Measurements from ENCODE around the gene PRTG. TPM values are rescaled to one million over a fixed set of nuclear protein-coding genes. Genes with fewer than 3 reads are reported as not detected.
A peak's percentile ranks its signal among the peaks of the same experiment; 100 is the strongest.
"Not testable (repeated sequence)": the region's sequence is repeated elsewhere in the genome, so short reads cannot be mapped to it uniquely, and the experiment has no call there.

The PRTG gene
- total RNA-seq, 2 experiments from 2014 or later = 0.15 TPM; not detected in 1

DNA sequence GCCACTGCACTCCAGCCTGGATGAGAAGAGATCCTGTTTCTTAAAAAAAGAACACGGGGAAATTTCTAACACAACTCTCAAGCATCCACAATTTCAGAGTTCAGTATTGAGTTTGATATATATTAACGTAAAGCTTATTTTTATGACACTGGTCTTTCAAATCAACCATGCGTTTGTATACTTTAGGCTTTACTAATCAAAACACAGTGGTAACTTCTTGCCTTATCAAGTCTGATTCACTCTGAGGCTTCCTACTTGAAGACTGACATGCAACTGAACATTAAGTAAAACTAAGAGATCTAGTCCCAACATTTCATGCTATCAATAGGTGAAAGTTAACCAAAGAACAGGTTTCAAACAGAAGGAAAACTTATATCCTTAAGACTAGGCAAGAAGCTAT, 46.7 kb downstream of the PRTG start:
- CTCF ChIA-PET (ENCODE audit: unreplicated experiment) = no interaction called here
- Histone ChIP-seq H3K79me2 (ENCODE audit: insufficient read depth, low read depth, low read length) (no peaks in the 10 kb centered on the region), H3K9me2 (ENCODE audit: insufficient read depth, low read length) (no peaks in the 10 kb centered on the region), H3K4me1 (ENCODE audit: insufficient read depth, low read length, poor library complexity, severe bottlenecking) (peaks cover 5% of the 10 kb centered on the region), H2AFZ (ENCODE audit: low read length) (no peak overlapping the region), H3K36me3 (ENCODE audit: insufficient read depth, low read length) (no peaks in the 10 kb centered on the region), H4K20me1 (ENCODE audit: insufficient read depth, low read length) (no peaks in the 10 kb centered on the region), H3K9me3 (ENCODE audit: low read length) (no peaks in the 10 kb centered on the region), H3K4me2 (ENCODE audit: low read length) (no peak overlapping the region), H3K27ac (ENCODE audit: low read depth, low read length, poor library complexity, severe bottlenecking) (no peak overlapping the region), H3K4me3 (ENCODE audit: low read depth, low read length, poor library complexity, severe bottlenecking) (no peak overlapping the region)
- DNase-seq (ENCODE audit: low spot score) = no peak
- intact Hi-C loops (cut with micrococcal nuclease; ENCODE audit: unreplicated experiment) = no loop called here
- no peak for TF ChIP-seq CTCF (conservative IDR thresholded peaks at IDR 0.05; ENCODE audit: low read length)
- TF ChIP-seq EZH2phosphoT487 (IDR thresholded peaks at IDR 0.05; ENCODE audit: borderline replicate concordance, low read depth, low read length) = no peak
- no TSS peak for BruUV-seq (replicated peaks)
- POLR2A ChIA-PET = interaction anchor here (0.6 kb wide), 1 partner anchor 594 kb away, joined by 3 read pairs; no protein-coding TSS in a partner anchor

- POLR2A ChIA-PET = no interaction called here
- no peak for DNase-seq (ENCODE audit: low spot score)
- no peak for TF ChIP-seq EZH2phosphoT487 (IDR thresholded peaks at IDR 0.05; ENCODE audit: borderline replicate concordance, low read depth, low read length)
- no peak for TF ChIP-seq CTCF (conservative IDR thresholded peaks at IDR 0.05; ENCODE audit: low read length)
- Histone ChIP-seq H3K79me2 (ENCODE audit: insufficient read depth, low read depth, low read length) (no peaks in the 10 kb centered on the region), H4K20me1 (ENCODE audit: insufficient read depth, low read length) (no peaks in the 10 kb centered on the region), H3K4me2 (ENCODE audit: low read length) (no peak overlapping the region), H3K9me3 (ENCODE audit: low read length) (no peaks in the 10 kb centered on the region), H3K4me3 (ENCODE audit: low read depth, low read length, poor library complexity, severe bottlenecking) (no peak overlapping the region), H3K4me1 (ENCODE audit: insufficient read depth, low read length, poor library complexity, severe bottlenecking) (peaks cover 5% of the 10 kb centered on the region), H2AFZ (ENCODE audit: low read length) (no peak overlapping the region), H3K36me3 (ENCODE audit: insufficient read depth, low read length) (no peaks in the 10 kb centered on the region), H3K9me2 (ENCODE audit: insufficient read depth, low read length) (no peaks in the 10 kb centered on the region), H3K27ac (ENCODE audit: low read depth, low read length, poor library complexity, severe bottlenecking) (no peak overlapping the region)
- intact Hi-C loops (cut with micrococcal nuclease; ENCODE audit: unreplicated experiment) = no loop called here
- CTCF ChIA-PET (ENCODE audit: unreplicated experiment) = no interaction called here
- no TSS peak for BruUV-seq (replicated peaks)
Observed at GRCh38 chr15:55695432-55695831, 47.5 kb downstream of the PRTG start.

GRCh38 chr15:55694652-55695150, 48.3 kb downstream of the PRTG start:
- Histone ChIP-seq H3K36me3 (ENCODE audit: insufficient read depth, low read length) (no peaks in the 10 kb centered on the region), H3K4me2 (ENCODE audit: low read length) (no peak overlapping the region), H3K9me2 (ENCODE audit: insufficient read depth, low read length) (no peaks in the 10 kb centered on the region), H3K9me3 (ENCODE audit: low read length) (no peaks in the 10 kb centered on the region), H3K79me2 (ENCODE audit: insufficient read depth, low read depth, low read length) (no peaks in the 10 kb centered on the region), H3K4me1 (ENCODE audit: insufficient read depth, low read length, poor library complexity, severe bottlenecking) (peaks cover 5% of the 10 kb centered on the region), H3K27ac (ENCODE audit: low read depth, low read length, poor library complexity, severe bottlenecking) (no peak overlapping the region), H4K20me1 (ENCODE audit: insufficient read depth, low read length) (no peaks in the 10 kb centered on the region), H3K4me3 (ENCODE audit: low read depth, low read length, poor library complexity, severe bottlenecking) (no peak overlapping the region), H2AFZ (ENCODE audit: low read length) (peak overlapping the region; percentile 45; the same call in 1 of the 2 replicates)
- TF ChIP-seq CTCF (conservative IDR thresholded peaks at IDR 0.05; ENCODE audit: low read length) (no peak), EZH2phosphoT487 (IDR thresholded peaks at IDR 0.05; ENCODE audit: borderline replicate concordance, low read depth, low read length) (no peak)
- DNase-seq (ENCODE audit: low spot score) = peak; percentile 6
- ChIA-PET POLR2A (no interaction called here), CTCF (ENCODE audit: unreplicated experiment) (no interaction called here)
- BruUV-seq (replicated peaks) = no TSS peak
- intact Hi-C loops (cut with micrococcal nuclease; ENCODE audit: unreplicated experiment) = no loop called here

- H3K27ac ChIP-seq (ENCODE audit: low read depth, low read length, poor library complexity, severe bottlenecking); intact Hi-C loops (cut with micrococcal nuclease; ENCODE audit: unreplicated experiment); H3K4me2 ChIP-seq (ENCODE audit: low read length); H3K9me3 ChIP-seq (ENCODE audit: low read length); H3K36me3 ChIP-seq (ENCODE audit: insufficient read depth, low read length); H3K79me2 ChIP-seq (ENCODE audit: insufficient read depth, low read depth, low read length); H4K20me1 ChIP-seq (ENCODE audit: insufficient read depth, low read length); BruUV-seq (replicated peaks); H3K9me2 ChIP-seq (ENCODE audit: insufficient read depth, low read length); H2AFZ ChIP-seq (ENCODE audit: low read length); H3K4me3 ChIP-seq (ENCODE audit: low read depth, low read length, poor library complexity, severe bottlenecking); H3K4me1 ChIP-seq (ENCODE audit: insufficient read depth, low read length, poor library complexity, severe bottlenecking); DNase-seq (ENCODE audit: low spot score): not testable (repeated sequence)
- POLR2A ChIA-PET = interaction anchor here (0.7 kb wide), 3 partner anchors 88 to 1505 kb away, joined by 3 to 6 read pairs (median 5); no protein-coding TSS in a partner anchor
- CTCF ChIA-PET (ENCODE audit: unreplicated experiment) = interaction anchor here (0.6 kb wide), 1 partner anchor 205 kb away, joined by 3 read pairs; no protein-coding TSS in a partner anchor
Observed at GRCh38 chr15:55693116-55693515, 49.8 kb downstream of the PRTG start.

Data from OCI-LY7 (cell line).